CD14-positive monocyte (primary cell): Measurements from ENCODE around the gene ACSM2B. TPM values are rescaled to one million over a fixed set of nuclear protein-coding genes. Genes with fewer than 3 reads are reported as not detected.

Source experiments
- DNase-seq, 3 donors: peaks; one replicate each; pipeline ENCODE4 v3.0.0-alpha.2; 2011 to 2022
- H2AFZ ChIP-seq: 2 replicates; pipeline ENCODE4 v1.6.0; 2012; ENCODE audit warnings: mild to moderate bottlenecking, low read depth, low read length, inconsistent platforms; ENCODE audit not compliant: insufficient read depth, poor library complexity, severe bottlenecking
- H3K27ac ChIP-seq, 2 donors: 1 replicate in 1 of 2; 2 replicates in 1 of 2; pipeline ENCODE4 v1.5.1; 2012 to 2013; ENCODE audit warnings: low read length in 2 of 2, control low read depth in 1 of 2, inconsistent platforms in 1 of 2, low read depth in 1 of 2, mild to moderate bottlenecking in 1 of 2
- H3K27me3 ChIP-seq, 2 donors: one replicate each; pipeline versions ENCODE4 v1.6.0 to v1.6.1; 2011 to 2013; ENCODE audit warnings: low read length in 2 of 2; ENCODE audit not compliant: control insufficient read depth in 2 of 2, insufficient read depth in 2 of 2
- H3K36me3 ChIP-seq, 2 donors: replicated peaks in 1 of 2; 1 replicate in 1 of 2; 2 replicates in 1 of 2; pipeline versions ENCODE4 v1.5.1 to v1.6.1; 2012 to 2013; ENCODE audit warnings: low read length in 2 of 2, control low read depth in 1 of 2, inconsistent platforms in 1 of 2, mild to moderate bottlenecking in 1 of 2; ENCODE audit not compliant: insufficient read depth in 2 of 2, control insufficient read depth in 1 of 2
- H3K4me1 ChIP-seq, 2 donors: 1 replicate in 1 of 2; 2 replicates in 1 of 2; pipeline versions ENCODE4 v1.5.1 to v1.6.1; 2012 to 2013; ENCODE audit warnings: low read length in 2 of 2, control low read depth in 1 of 2, inconsistent platforms in 1 of 2, mild to moderate bottlenecking in 1 of 2, moderate library complexity in 1 of 2; ENCODE audit not compliant: insufficient read depth in 2 of 2, control insufficient read depth in 1 of 2
- H3K4me2 ChIP-seq: replicated peaks from 2 replicates; pipeline ENCODE3; 2012; ENCODE audit warnings: low read length, moderate library complexity, mild to moderate bottlenecking; ENCODE audit not compliant: poor library complexity, severe bottlenecking; ENCODE audit errors: extremely low read depth
- H3K4me3 ChIP-seq, 3 experiments: fragments of 200-600 bp in 1 of 3; sonication (generic) in 1 of 3; replicated peaks in 1 of 3; 1 replicate in 2 of 3; 2 replicates in 1 of 3; pipeline ENCODE4 v1.5.1; 2011 to 2013; ENCODE audit warnings: low read length in 3 of 3, mild to moderate bottlenecking in 3 of 3, control low read depth in 2 of 3, low read depth in 2 of 3, inconsistent platforms in 1 of 3, moderate library complexity in 1 of 3
- H3K79me2 ChIP-seq: 2 replicates; pipeline ENCODE4 v1.6.0; 2012; ENCODE audit warnings: mild to moderate bottlenecking, control low read depth, inconsistent platforms, low read length, moderate library complexity; ENCODE audit not compliant: insufficient read depth
- H3K9ac ChIP-seq: 2 replicates; pipeline ENCODE4 v1.6.0; 2017; ENCODE audit warnings: low read length, mild to moderate bottlenecking; ENCODE audit not compliant: insufficient read depth, poor library complexity, severe bottlenecking
- H3K9me3 ChIP-seq, 2 donors: replicated peaks in 1 of 2; 1 replicate in 1 of 2; 2 replicates in 1 of 2; pipeline versions ENCODE4 v1.5.1 to v1.6.1; 2012 to 2013; ENCODE audit warnings: low read length in 2 of 2, control low read depth in 1 of 2; ENCODE audit not compliant: control insufficient read depth in 1 of 2, insufficient read depth in 1 of 2
- H4K20me1 ChIP-seq: 2 replicates; pipeline ENCODE4 v1.6.0; 2012; ENCODE audit warnings: mild to moderate bottlenecking, low read length, control low read depth, moderate library complexity; ENCODE audit not compliant: insufficient read depth
- H3K27ac Mint-ChIP-seq, 7 donors: one replicate each; pipeline ENCODE4 v1.8.0; 2020; ENCODE audit warnings: mild to moderate bottlenecking in 7 of 7, mixed read lengths in 7 of 7, moderate library complexity in 6 of 7, inconsistent platforms in 2 of 7
- H3K27me3 Mint-ChIP-seq, 3 donors: one replicate each; pipeline ENCODE4 v1.8.0; 2021 to 2022; ENCODE audit warnings: low read depth in 3 of 3, mild to moderate bottlenecking in 3 of 3, mixed read lengths in 3 of 3, moderate library complexity in 3 of 3, inconsistent platforms in 1 of 3
- H3K36me3 Mint-ChIP-seq, 2 donors: one replicate each; pipeline ENCODE4 v1.8.0; 2020; ENCODE audit warnings: mixed read lengths in 2 of 2, inconsistent platforms in 1 of 2, mild to moderate bottlenecking in 1 of 2
- H3K4me1 Mint-ChIP-seq: one replicate; pipeline ENCODE4 v1.8.0; 2020; ENCODE audit warnings: mild to moderate bottlenecking, mixed read lengths
- H3K4me3 Mint-ChIP-seq, 2 donors: one replicate each; pipeline ENCODE4 v1.8.0; 2020; ENCODE audit warnings: mild to moderate bottlenecking in 2 of 2, mixed read lengths in 2 of 2, moderate library complexity in 1 of 2
- H3K9me3 Mint-ChIP-seq, 7 donors: one replicate each; pipeline ENCODE4 v1.8.0; 2020 to 2022; ENCODE audit warnings: mixed read lengths in 7 of 7, mild to moderate bottlenecking in 6 of 7, moderate library complexity in 6 of 7, inconsistent platforms in 2 of 7
- WGBS: methylation state at CpG from one replicate; pipeline ENCODE4 v1.1.5; 2013; ENCODE audit warnings: missing lambda C conversion rate; ENCODE audit not compliant: insufficient coverage; 5-methylcytosine and 5-hydroxymethylcytosine counted together
- intact Hi-C, 2 donors: fragments of 100-400 bp; cut with micrococcal nuclease; formaldehyde crosslinking; loops; one replicate each; pipeline versions ENCODE4 v1.15.0 to v1.15.1; 2023
- polyA plus RNA-seq, 3 donors: library from polyadenylated mRNA; depleted of rRNA in 1 of 3; unstranded in 2 of 3; stranded (reverse) in 1 of 3; fragments of 300-500 nt in 2 of 3; fragments of >200 nt in 1 of 3; fragmentation: Illumina TruSeq in 2 of 3; gene quantifications; 1 replicate in 2 of 3; 2 replicates in 1 of 3; pipeline ENCODE4 v1.2.3, GENCODE V29; 2012 to 2021
- TF ChIP-seq, protein P1 (sequence below): fragments of 200-600 bp; IDR thresholded peaks from one replicate; pipeline ENCODE4 v1.8.0; 2022; ENCODE audit warnings: antibody characterized with exemption, mild to moderate bottlenecking

Gene ACSM2B
- polyA plus RNA-seq, 3 donors, result not detected

GRCh38 chr16:20517149-20517548 lies 59.0 kb downstream of the ACSM2B start:
- no peak for DNase-seq
- Mint-ChIP-seq H3K27me3 (peaks cover 0 to 4% (median 3%) of the 10 kb centered on the region in 3 donors), H3K27ac (peak overlapping the region in 1 of 7 donors; percentile 59), H3K4me3 (no peak overlapping the region), H3K36me3 (no peaks in the 10 kb centered on the region), H3K4me1 (no peaks in the 10 kb centered on the region), H3K9me3 (peaks cover 0 to 9% (median 3%) of the 10 kb centered on the region in 7 donors)
- Histone ChIP-seq H3K4me2 (no peak overlapping the region), H2AFZ (no peak overlapping the region), H3K4me3 (no peak overlapping the region), H3K27me3 (no peaks in the 10 kb centered on the region), H4K20me1 (no peaks in the 10 kb centered on the region), H3K9ac (no peak overlapping the region), H3K9me3 (no peaks in the 10 kb centered on the region), H3K36me3 (no peaks in the 10 kb centered on the region), H3K4me1 (no peaks in the 10 kb centered on the region), H3K27ac (no peak overlapping the region), H3K79me2 (no peaks in the 10 kb centered on the region)
- TF ChIP-seq, protein P1, sequence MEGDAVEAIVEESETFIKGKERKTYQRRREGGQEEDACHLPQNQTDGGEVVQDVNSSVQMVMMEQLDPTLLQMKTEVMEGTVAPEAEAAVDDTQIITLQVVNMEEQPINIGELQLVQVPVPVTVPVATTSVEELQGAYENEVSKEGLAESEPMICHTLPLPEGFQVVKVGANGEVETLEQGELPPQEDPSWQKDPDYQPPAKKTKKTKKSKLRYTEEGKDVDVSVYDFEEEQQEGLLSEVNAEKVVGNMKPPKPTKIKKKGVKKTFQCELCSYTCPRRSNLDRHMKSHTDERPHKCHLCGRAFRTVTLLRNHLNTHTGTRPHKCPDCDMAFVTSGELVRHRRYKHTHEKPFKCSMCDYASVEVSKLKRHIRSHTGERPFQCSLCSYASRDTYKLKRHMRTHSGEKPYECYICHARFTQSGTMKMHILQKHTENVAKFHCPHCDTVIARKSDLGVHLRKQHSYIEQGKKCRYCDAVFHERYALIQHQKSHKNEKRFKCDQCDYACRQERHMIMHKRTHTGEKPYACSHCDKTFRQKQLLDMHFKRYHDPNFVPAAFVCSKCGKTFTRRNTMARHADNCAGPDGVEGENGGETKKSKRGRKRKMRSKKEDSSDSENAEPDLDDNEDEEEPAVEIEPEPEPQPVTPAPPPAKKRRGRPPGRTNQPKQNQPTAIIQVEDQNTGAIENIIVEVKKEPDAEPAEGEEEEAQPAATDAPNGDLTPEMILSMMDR, result no peak
- intact Hi-C loops, result no loop called here
- no CpG with 5 or more reads among the region's 3 CpGs for WGBS

- Histone ChIP-seq H3K4me1 (no peaks in the 10 kb centered on the region), H3K36me3 (no peaks in the 10 kb centered on the region), H3K9me3 (no peaks in the 10 kb centered on the region), H3K27ac (no peak overlapping the region), H4K20me1 (no peaks in the 10 kb centered on the region), H3K27me3 (no peaks in the 10 kb centered on the region), H2AFZ (no peak overlapping the region), H3K4me3 (no peak overlapping the region), H3K4me2 (no peak overlapping the region), H3K9ac (no peak overlapping the region), H3K79me2 (no peaks in the 10 kb centered on the region)
- no peak overlapping the region for H3K27ac Mint-ChIP-seq
- H3K4me1 Mint-ChIP-seq, result no peaks in the 10 kb centered on the region
- peaks cover 0 to 9% (median 3%) of the 10 kb centered on the region in 7 donors for H3K9me3 Mint-ChIP-seq
- H3K36me3 Mint-ChIP-seq, result no peaks in the 10 kb centered on the region
- H3K27me3 Mint-ChIP-seq, result peaks cover 3 to 4% (median 4%) of the 10 kb centered on the region in 3 donors
- TF ChIP-seq, protein P1, result no peak
- intact Hi-C loops, result no loop called here
- no peak overlapping the region for H3K4me3 Mint-ChIP-seq
- DNase-seq, result no peak
Measured at GRCh38 chr16:20515688-20516090, 60.5 kb downstream of the ACSM2B start.
